GM12891 (cell line): Measurements from ENCODE around the gene GYG2.
"Not testable (repeated sequence)": the region's sequence is repeated elsewhere in the genome, so short reads cannot be mapped to it uniquely, and the experiment has no call there.

Source experiments
- DNase-seq: peaks from one replicate; pipeline ENCODE4 v3.0.0; 2011; ENCODE audit warnings: low spot score; ENCODE audit not compliant: insufficient read length
- FAIRE-seq: peaks from 2 replicates; lab custom pipeline; 2011; peaks lifted over from hg19 to GRCh38; lab: Jason Lieb, UNC
- PAX5 ChIP-seq: IDR thresholded peaks from 2 replicates; pipeline ENCODE4 v1.6.1; 2011; ENCODE audit warnings: low read length, moderate library complexity, mild to moderate bottlenecking; ENCODE audit not compliant: insufficient read depth, severe bottlenecking
- POLR2A ChIP-seq: IDR thresholded peaks from 2 replicates; pipeline ENCODE4 v1.6.1; 2011; ENCODE audit warnings: low read depth, low read length, control low read depth
- POLR2AphosphoS5 ChIP-seq: IDR thresholded peaks from 2 replicates; pipeline ENCODE4 v1.6.1; 2011; ENCODE audit warnings: low read depth, low read length, control low read depth
- POU2F2 ChIP-seq: IDR thresholded peaks from 2 replicates; pipeline ENCODE4 v1.6.1; 2011; ENCODE audit warnings: low read depth, mild to moderate bottlenecking, control low read depth, low read length, moderate library complexity
- SPI1 ChIP-seq: IDR thresholded peaks from 2 replicates; pipeline ENCODE4 v1.6.1; 2011; ENCODE audit warnings: low read depth, low read length, control low read depth
- TAF1 ChIP-seq: IDR thresholded peaks from 2 replicates; pipeline ENCODE4 v1.6.1; 2011; ENCODE audit warnings: low read depth, low read length, control low read depth

Gene GYG2

GRCh38 chrX:2793752-2794151 is 35.0 kb upstream of the GYG2 start:
- FAIRE-seq (no peak), DNase-seq (no peak)
- TF ChIP-seq SPI1 (no peak), PAX5 (no peak), TAF1 (no peak), POU2F2 (no peak)

GRCh38 chrX:2794336-2794735 is 34.4 kb upstream of the GYG2 start:
- TF ChIP-seq SPI1 (no peak), POLR2AphosphoS5 (no peak), POU2F2 (no peak), PAX5 (no peak), POLR2A (no peak), TAF1 (no peak)
- DNase-seq = no peak
- FAIRE-seq = no peak

- not testable (repeated sequence) for FAIRE-seq, DNase-seq
Observed at GRCh38 chrX:2796808-2797207, 31.9 kb upstream of the GYG2 start.

GRCh38 chrX:2799369-2799768 is 29.4 kb upstream of the GYG2 start:
- TF ChIP-seq POLR2A (no peak), POU2F2 (no peak), POLR2AphosphoS5 (no peak), SPI1 (no peak), PAX5 (no peak), TAF1 (no peak)
- FAIRE-seq (no peak), DNase-seq (no peak)

- not testable (repeated sequence) for FAIRE-seq, DNase-seq
Observed at GRCh38 chrX:2799980-2800379, 28.8 kb upstream of the GYG2 start.

- TF ChIP-seq POLR2AphosphoS5 (no peak), POLR2A (no peak), SPI1 (no peak), TAF1 (no peak), POU2F2 (no peak), PAX5 (no peak)
- FAIRE-seq (no peak), DNase-seq (no peak)
Observed at GRCh38 chrX:2801223-2801622, 27.5 kb upstream of the GYG2 start.

GRCh38 chrX:2802376-2803090 is 26.2 kb upstream of the GYG2 start:
- FAIRE-seq, DNase-seq: not testable (repeated sequence)

GRCh38 chrX:2803486-2803885 is 25.2 kb upstream of the GYG2 start:
- DNase-seq = not testable (repeated sequence)

GRCh38 chrX:2804106-2804843 is 24.5 kb upstream of the GYG2 start:
- not testable (repeated sequence) for DNase-seq, FAIRE-seq

More at GRCh38 chrX:2803486-2803885, 25.2 kb upstream of the GYG2 start:
- FAIRE-seq = not testable (repeated sequence)

- not testable (repeated sequence) for FAIRE-seq, DNase-seq
Observed at GRCh38 chrX:2804858-2805257, 23.9 kb upstream of the GYG2 start.

GRCh38 chrX:2811271-2811670 is 17.5 kb upstream of the GYG2 start:
- DNase-seq (no peak), FAIRE-seq (no peak)
- no peak for TF ChIP-seq POLR2AphosphoS5
- TF ChIP-seq SPI1 = no peak
- no peak for TF ChIP-seq PAX5
- no peak for TF ChIP-seq POLR2A
- no peak for TF ChIP-seq TAF1
- TF ChIP-seq POU2F2 = no peak

- FAIRE-seq = not testable (repeated sequence)
Observed at GRCh38 chrX:2812161-2812907, 16.4 kb upstream of the GYG2 start.

More at GRCh38 chrX:2812161-2812907, 16.4 kb upstream of the GYG2 start:
- not testable (repeated sequence) for DNase-seq
